HT1080 (cell line): Measurements from ENCODE around the gene KDM2B. TPM values are rescaled to one million over a fixed set of nuclear protein-coding genes. Genes with fewer than 3 reads are reported as not detected.

Experiments used
- DNase-seq: peaks from one replicate; pipeline ENCODE4 v3.0.0-alpha.2; 2015; ENCODE audit warnings: low read depth
- total RNA-seq: library from RNA; depleted of rRNA; stranded (reverse); fragments of >200 nt; shearing (Covaris generic); gene quantifications from 2 replicates; pipeline ENCODE4 v1.2.3, GENCODE V29; 2014

The KDM2B gene
- total RNA-seq, 1 experiment from 2014 or later: 39.2 TPM

DNA sequence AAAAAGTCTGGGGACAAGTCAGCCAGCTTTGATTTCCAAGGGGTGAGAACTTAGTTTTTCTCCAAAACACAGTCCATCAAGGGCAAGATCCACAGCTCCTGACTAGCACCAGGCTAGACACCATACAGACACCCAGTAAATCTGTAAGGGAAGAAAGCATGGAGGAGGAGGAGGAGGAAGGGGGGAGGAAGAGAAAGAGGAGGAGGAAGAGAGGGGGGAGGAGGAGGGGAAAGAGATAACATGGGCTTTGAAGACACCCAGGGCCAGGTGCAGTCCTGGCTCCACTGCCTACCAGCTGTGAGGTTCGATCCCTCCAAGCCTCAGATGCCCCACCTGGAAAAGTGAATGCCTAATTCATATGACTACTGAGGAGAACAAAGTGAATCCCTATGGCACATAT lies 18.3 kb downstream of the KDM2B start:
- DNase-seq: no peak

DNA sequence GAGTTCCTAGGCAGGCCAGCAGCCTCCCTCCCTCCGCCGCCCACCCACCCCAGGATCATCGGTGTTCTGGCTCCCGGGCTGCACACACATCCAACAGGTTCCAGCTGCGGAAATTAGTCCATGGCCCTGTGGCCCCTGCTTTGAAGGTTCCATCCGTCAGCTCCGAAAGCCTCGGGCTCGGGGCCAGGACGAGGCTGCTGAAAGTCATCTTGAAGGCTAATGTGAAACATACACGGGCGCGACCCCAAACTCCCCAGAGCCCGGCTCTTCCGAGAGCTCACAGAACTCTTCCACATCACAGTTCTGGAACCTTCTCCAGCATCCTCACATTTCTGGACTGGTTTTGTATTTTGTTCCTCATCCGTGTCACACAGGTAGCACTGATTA lies 19.8 kb downstream of the KDM2B start:
- DNase-seq: no peak

DNA sequence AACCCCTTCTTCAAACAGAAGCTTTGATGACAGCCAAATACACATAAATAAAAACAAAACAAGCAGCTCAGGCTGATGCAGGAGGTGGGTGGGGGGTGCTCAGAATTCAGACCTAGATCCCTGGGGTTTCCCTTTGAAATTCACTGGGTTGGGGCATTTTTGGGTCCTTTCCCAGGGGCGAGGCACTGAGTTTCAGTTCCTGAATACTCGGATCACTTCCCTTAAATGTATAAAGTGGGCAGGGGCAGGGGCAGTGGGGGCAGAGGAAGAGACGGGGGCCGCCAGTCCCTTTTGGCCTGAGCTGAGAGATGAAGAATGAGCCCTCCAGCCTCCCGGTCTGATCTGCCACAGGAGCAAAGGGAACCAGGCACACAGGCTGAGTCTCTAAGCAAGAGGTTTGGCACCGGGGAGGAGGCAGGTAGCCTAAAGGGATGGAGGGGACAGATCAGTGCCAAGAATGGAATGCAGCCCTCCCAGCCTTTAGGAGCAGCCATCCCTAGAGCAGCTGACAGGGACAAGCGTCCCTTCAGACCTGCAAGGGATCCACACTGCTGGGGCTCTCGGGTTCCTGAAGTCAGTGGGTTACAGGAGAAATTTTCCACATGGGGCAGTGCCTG lies 20.3 kb downstream of the KDM2B start:
- no peak for DNase-seq

DNA sequence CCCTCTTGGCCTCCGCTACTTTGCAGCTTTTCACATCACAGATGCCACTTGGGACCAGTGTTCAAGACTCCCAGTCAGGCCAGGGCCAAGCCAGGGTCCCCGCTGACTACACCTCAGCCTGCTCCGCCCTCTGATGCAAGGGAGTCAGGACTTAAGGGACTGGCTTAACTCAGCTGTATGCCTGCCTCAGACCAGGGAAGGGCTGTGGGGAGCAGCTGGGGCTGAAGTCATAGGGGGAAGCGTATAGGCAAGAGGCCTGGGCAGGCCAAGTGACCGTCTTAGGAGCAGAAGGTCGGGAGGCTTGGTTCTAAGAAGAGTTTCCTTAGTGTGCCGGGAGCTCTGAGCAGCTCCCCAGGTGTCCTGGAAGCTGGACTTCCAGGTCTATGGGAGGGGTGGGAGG lies 21.9 kb downstream of the KDM2B start:
- DNase-seq: no peak

DNA sequence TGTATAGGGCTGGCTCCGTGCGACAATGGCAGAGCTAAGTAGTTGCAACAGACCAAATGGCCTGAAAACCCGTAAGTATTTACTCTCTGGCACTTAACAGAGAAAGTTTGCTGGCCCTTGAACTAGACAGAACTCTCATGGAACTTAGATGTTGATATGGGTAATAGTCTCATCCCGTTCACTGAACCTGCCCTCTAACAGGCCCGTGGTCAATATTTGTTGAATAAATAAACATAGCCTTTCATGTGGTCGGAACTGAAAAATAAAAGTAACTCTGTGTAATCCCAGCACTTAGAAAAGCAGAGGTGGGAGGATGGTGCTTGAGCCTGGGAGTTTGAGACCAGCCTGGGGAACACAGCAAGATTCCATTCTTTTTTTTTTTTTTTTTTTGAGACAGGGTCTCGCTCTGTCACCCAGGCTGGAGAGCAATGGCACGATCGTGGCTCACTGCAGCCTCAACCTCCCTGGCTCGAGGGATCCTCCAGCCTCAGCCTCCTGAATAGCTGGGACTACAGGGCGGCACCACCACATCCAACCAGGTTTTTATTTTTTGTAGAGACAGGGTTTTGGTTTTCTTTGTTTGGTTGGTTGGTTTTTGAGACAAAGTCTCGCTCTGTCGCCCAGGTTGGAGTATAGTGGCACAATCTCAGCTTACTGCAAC lies 29.7 kb downstream of the KDM2B start:
- no peak for DNase-seq

DNA sequence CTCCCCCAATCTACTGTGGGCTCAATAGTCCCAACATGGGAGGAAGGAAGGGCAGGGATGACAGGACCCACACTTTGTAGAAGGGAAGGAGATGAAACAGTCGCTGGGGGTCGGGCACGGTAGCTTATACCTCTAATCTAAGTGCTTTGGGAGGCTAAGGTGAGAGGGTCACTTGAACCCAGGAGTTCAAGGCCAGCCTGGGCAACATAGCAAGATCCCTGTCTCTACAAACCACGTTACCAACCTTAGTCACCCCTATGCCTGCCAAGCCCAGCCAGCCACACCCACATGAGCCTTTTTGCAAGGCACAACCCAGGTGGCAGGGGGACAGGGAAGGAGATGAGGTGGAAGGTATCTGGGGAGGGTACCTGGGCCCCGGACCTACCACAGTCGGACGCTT lies 31.7 kb downstream of the KDM2B start:
- no peak for DNase-seq

DNA sequence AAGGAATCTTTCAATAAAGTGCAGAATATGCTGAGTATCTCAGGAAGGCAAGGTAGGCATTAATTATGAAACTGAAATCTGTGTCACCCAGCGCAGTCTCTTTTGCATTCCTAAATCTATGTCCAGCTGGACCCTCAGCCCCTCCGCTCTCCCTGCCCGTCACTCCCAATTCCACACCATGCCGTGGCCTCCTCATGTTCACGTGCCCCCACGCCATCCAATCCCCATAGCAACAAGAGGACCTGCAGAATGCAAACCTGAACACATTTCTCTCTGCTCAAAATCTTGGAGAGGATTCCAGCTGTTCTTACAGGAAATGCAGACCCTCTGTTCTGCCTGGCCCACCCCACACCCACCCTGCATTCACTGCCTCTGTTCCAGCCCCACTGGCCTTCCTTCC lies 35.3 kb downstream of the KDM2B start:
- DNase-seq: no peak

DNA sequence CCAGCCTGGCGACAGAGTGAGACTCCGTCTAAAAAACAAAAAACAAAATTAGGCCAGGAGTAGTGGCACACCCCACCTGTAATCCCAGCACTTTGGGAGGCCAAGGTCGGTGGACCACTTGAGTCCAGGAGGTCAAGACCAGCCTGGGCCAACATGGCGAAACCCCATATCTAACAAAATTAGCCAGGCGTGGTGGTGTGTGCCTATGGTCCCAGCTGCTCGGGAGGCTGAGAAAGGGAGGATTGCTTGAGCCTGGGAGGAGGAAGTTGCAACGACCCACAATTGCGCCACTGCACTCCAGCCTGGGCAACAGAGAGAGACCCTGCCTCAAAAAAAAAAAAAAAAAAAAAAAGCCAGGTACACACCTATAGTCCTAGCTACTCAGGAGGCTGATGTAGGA lies 37.0 kb downstream of the KDM2B start:
- no peak for DNase-seq

DNA sequence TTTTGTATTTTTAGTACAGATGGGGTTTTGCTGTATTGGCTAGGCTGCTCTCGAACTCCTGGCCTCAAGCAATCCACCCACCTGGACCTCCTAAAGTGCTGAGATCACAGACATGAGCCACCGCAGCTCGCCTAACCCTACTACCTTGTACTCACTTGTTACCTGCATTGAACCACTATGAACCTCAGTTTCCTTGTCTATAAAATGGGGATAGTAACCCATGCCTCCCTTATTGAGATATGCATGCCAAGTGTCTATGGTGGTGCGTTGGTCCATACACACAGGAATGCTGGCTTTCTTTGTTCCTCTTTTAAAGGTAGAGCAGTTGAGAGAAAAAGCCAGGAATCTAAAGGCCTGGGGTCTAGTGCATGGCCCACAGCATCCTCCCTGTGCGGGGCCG lies 40.9 kb downstream of the KDM2B start:
- DNase-seq: no peak

DNA sequence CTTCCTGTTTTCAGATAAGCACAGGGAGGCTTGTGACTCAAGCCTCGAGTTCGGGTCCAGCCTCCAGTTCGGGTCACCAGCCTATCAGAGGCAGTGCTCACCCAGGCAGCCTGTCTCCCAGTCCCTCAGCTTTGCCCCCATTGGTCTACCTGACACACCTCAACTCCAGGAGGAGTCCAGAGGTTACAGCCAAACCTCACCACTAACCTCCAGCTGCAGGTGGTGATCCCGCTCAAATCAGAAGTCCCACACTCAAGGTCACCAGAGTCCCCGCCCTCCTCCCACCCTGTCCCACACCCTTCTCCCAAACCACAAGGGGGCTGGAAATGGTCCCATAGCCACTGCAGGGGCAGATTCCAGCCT lies 42.1 kb downstream of the KDM2B start:
- DNase-seq: peak; percentile 29

DNA sequence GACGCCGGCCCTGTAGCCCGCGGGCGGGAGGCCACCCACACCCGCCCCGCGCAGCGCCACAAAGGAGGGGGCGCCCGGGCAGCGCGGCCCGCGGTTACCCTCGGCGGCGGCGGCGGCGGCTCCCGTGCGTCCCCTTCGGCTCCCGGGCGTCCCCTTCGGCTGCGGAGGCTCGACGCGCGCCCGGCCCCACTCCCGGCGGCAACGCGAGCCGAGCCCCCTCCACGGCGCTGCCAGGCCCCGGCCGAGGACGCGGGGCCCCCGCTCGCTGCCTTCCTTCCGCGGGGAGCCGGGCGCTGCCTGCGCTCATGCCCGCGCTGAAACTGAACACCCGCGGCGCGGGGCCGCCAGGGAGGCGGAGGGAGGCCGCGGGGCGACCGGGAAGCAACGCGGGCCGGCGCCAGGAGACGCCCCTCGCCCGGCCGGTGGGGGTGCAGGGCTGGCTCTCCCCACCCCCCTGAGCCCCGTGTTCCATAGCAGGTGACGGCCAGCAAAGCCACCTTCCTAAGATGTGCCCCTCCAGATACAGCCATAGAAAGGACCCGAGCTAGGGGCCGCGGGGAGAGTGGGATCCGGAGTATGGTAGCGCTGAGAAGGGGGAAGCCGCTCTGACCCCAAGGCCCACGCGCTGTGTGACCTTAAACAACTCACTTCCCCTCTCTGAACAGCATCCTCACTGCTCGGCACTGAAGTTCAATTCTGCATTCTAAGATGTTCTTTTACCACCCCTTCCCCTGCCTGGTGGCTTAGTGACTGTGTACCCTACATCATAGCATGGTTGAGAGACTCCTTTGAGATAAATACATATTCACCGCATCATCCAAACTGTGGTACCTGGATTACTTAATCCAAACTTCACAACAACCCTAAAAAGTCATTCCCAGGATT lies 42.8 kb downstream of the KDM2B start:
- no peak for DNase-seq

DNA sequence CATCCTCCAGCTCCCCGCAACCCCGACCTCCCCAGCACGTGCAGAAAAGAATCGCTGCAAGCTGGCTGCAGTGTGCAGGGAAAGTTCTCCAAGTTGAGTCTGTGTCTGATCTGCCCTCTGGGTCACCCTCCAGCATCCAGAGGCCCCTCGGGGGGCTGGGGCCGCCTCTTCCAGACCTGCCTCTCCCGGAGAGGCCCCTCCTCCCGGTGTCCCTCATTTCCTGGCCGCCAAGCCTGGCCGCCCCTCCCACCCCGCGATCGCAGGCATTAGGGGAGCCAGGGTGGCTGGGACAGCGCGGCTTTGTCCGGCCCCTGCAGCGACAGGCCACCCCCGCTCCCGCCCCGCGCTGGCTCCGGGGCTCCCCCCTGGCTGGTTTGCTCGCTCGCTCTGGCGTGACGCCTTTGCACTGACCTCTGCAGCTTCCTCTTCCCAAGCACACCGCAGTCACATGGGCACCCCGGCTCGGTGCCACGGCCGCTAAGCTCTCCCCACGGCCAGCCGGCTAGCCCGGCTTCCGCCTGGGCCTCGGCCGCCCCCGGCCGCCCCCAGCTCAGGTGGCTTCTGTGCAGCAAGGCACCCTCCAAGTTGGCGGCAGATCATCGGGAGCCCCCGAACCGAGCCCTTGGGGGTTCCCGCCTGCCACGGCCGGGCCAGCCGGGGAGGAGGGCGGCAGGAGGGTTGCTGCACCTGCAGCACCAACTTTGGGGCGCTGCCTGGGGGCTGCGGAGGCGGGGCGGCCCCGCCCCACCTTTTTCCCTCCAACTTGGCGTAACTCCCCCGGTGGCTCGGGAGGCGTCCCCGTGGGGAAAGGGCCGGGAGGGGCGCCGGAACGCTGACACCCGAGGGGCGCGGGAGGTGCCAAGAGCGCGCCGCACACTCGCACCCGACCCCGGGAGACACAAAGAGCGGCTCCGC lies 43.7 kb downstream of the KDM2B start:
- DNase-seq: peak; percentile 48

DNA sequence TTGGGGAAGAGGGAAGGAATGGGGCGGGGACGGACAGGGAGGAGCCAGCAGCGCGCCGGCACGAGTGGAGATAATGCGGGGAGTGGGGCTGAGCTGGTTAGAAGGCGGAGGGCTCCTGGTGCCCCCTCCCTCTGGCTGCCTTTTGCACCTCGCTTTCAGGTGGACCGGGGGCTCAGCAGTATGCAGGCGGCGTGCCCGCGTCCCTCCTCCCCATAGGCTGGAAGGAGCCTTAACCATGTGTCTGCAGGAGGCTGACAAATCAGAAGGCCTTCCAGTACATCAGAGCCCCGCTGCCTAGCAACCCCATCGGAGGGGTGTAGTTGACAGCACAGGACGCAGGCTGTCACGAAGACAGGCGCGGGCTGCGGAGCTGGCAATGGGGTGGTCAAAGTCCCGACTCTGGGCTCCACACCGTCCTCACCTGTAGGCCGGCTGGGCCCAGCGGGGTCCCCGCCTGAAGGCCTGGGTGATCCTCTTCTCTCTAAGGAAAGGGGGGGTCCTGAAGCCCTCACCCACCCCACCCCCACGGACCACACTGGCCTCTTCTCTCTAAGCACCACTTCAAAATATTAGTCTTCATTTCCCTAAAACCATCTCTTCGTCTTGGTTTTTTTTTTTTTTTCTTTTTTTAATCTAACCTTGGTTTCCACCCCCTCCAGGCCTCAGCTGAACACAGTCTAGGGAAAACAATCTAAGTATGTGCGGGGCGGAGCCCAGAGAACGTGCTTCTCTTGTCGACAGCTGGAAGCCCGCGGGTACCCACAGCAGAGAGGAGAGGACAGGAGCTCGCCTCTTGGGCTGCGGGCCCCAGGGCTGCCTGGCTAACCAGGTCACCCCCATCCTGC lies 44.5 kb downstream of the KDM2B start:
- no peak for DNase-seq

DNA sequence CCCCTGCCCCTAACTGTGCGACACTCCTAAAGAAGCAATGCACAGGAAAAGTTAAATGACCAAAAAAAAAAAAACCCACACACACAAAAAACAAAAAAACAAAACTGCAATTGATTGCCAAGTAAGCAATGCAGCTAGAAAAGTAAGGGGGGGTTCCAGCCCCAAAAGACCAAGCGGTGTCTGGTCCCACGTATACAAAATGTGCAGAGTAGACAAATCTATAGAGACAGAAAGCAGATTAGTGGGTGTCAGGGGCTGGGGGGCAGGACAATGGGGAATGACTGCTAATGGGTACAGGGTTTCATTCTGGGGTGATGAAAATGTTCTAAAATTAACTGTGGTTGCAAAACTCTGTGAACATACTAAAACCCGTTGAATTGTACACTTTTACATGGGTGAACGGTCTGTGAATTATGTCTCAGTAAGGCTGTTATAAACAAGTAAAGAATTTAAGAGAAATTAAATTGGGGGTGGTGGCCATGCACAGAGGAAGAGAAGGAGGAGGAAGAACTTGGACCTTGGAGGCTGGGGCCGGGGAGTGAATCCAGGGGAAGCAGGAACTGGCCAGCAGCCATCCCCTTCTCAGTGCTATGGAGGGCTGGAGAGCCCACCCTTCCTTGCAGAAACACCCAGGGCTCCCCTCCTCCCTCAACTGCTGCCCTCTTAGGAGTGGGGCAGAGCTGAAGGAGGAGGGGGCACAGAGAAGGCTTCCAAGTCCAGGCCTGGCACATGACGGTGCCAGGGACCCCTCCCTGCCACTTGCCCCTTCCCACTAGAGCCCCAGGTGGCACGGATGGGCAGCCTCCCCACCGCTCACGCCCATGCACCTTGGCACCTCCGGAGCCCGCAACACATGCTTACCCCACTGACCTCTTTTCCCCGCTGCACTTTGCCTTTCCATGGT lies 45.4 kb downstream of the KDM2B start:
- no peak for DNase-seq

DNA sequence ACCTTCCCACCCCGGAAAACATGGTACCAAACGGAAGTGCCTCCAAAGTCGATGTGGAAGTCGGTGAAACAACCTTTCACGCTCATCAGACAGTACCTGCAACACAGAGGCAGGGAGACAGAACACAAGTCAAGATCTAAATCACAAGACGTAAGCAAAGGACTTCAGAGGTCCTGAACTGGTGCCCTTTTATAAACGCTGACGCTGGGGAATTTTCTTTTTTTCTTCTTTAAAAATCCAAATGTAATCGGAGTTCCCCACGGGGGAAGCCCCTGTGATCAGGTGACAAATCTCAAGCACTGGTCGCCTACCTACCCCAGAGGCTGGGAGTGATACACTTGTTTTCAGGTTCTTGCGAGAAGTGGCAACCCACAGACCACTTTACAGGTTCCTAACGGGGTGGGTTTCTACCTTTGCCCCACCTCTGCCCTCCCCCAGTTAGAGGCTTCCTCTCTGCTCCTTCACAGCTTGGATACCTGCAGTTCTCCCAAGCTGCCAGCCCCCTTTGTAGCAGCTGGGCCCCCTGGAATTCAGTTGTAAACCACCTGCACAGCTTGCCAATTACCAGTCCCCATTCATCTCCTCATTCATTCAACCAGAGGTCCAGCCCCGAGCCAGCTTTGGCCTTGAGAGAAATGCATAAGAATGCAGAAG lies 46.2 kb downstream of the KDM2B start:
- DNase-seq: no peak

DNA sequence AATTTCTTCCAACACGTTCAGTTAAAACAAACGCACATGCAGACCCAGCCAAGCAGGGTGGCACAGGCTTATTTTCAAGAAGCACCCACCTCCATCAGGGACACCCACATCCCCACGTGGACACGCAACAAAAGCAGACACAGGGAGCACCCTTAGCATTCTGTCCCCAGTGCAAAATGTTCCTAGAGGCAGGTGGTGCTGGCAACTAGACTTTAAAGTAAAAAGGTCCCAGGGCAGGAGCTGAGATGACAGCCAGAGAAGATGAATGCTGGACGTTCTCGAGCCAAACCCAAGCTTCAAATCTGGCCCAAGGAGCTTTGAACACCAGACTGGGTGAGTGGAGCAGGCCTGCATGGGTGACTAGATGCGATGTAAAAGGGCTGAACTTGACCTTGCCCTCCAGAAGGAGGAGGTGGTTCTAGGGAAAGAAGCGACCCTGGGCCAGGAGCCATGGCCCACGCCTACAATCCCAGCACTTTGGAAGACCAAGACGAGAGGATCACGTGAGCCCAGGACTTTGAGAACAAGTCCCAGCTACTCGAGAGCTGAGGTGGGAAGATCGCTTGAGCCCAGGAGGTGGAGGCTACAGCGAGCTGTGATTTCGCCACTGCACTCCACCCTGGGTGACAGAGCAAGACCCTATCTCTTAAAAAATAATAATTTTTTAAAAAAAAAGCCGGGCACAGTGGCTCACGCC lies 47.3 kb downstream of the KDM2B start:
- no peak for DNase-seq

DNA sequence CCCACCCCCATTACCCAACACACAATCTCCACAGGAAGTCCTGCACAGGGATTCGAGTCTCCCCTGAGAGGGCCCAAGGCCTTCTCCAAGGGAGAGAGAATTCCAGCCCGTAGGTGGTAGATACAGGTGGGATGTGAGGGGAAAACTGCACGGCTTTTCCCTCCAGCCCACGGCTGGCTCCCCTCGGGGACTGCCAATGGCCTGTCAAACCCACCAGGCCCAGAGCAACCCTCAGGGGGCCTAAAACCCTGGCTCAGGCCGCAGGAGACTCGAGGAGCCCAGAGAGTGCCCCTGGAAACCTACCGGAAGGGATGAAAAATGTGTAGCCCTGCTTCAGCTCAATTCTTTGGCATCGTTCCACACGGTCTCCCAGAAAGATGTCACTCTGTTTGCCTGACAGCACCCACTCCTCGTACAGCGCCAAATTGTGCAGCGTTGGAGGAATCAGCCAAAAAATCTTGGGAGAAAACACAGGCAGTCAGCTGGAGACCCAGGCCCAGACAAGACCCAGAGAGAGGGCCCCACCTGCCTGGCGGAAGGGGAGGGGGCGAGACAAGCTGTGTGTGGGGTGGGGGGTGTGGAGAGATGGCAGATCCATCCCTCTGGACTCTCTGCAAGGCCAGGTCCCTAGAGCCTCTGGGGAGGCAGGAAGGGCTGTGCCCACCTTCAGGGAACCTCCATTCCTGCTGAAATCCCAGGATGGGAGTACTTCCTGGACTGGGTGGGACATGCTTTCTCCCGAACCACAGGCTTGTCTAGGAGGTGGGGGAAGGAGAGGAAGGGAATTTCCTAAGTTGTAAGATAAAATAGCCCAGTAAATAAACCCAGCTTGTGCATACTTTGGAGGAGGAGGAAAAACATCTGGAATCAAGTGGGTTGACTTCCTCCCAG lies 48.1 kb downstream of the KDM2B start:
- DNase-seq: no peak
